Measurements from ENCODE around the gene MAPK8IP3.
"Not testable (repeated sequence)": the region's sequence is repeated elsewhere in the genome, so short reads cannot be mapped to it uniquely, and the experiment has no call there.

MAPK8IP3 gene

GRCh38 chr16:1710811-1711507, 5.0 kb downstream of the MAPK8IP3 start:
- no peak for DNase-seq

DNA sequence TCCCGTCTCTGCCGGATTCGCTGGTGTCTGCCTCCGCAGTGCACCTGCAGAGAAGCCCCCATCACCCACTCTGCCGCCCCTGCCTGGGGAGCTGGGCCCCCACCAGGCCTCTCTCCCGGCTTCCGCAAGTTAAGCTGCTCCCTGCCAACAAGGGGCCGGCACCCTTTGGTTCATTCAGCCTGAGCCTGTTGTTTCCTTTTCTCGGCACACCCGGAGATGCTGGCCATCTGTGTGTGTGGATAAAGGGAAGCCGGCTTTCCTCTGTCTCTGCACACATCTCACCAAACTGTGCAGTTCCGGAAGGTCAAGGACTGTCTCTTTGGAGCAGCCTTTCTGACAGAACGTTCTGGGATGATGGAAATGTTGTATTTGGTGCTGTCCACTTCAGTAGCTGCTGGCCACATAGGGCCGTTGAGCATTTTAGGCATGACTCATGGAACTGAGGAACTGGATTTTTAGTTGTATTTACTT, 6.8 kb downstream of the MAPK8IP3 start:
- no peak for DNase-seq

DNA sequence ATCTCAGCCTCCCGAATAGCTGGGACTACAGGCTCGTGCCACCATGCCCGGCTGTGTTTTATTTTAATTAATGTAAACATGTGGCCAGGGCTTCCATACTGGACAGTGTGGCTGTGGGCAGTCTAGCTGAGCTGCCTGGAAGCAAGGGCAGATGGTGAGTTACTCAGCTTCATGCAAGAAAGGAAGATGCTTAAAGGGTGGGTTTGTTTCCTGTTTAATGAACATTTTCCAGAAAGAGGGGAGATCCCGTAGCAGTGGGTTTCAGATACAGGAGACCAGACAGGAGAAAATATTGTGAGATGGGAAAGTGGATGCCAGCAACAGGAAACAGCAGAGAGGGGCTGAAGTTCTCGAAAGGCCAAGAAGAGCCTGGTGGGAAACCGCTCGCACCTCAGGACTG, 7.3 kb downstream of the MAPK8IP3 start:
- no peak for DNase-seq

- no peak for DNase-seq
Observed at GRCh38 chr16:1713933-1714332, 7.9 kb downstream of the MAPK8IP3 start.

- no peak for DNase-seq
Observed at GRCh38 chr16:1715220-1715619, 9.2 kb downstream of the MAPK8IP3 start.

GRCh38 chr16:1718236-1718635, 12.2 kb downstream of the MAPK8IP3 start:
- DNase-seq = not testable (repeated sequence)

DNA sequence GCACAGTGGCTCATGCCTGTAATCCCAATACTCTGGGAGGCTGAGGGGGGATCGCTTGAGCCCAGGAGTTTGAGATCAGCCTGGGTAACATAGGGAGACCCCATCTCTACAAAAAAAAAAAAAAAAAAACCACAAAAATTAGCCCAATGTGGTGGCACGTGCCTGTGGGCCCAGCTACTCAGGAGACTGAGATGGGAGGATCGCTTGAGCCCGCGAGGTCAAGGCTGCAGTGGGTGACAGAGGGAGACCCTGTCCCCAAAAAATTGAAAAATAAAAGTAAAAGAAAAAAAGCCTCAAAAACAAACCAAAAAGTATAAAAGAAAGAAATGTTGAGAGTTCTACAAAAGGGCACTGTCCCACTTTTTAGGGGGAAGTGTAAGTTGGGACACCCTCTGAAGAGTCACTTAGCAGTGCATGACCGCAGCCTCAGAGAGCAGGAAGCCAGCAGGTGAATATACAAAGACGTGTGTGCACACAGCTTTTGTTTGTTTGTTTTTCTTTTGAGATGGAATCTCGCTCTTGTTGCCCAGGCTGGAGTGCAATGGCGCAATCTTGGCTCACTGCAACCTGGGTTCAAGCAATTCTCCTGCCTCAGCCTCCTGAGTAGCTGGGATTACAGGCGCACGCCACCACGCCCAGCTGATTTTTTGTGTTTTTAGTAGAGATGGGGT, 13.7 kb downstream of the MAPK8IP3 start:
- DNase-seq = not testable (repeated sequence)

DNA sequence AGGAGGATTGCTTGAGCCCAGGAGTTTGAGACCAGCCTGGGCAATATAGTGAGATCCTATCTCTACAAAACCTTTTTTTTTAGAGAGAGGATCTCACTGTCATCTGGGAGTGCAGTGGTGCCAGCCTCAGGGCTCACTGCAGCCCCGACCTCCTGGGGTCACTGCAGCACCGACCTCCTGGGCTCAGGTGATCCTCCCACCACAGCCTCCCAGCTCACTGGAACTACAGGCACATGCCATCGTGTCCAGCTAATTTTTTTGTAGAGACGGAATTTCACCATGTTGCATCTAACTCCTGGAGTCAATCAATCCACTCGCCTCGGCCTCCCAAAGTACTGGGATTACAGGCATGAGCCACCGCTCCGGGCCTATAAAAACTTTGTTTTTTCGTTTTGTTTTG, 15.4 kb downstream of the MAPK8IP3 start:
- no peak for DNase-seq

- no peak for DNase-seq
Observed at GRCh38 chr16:1723450-1724147, 17.6 kb downstream of the MAPK8IP3 start.

- DNase-seq = no peak
Observed at GRCh38 chr16:1724491-1724890, 18.5 kb downstream of the MAPK8IP3 start.

DNA sequence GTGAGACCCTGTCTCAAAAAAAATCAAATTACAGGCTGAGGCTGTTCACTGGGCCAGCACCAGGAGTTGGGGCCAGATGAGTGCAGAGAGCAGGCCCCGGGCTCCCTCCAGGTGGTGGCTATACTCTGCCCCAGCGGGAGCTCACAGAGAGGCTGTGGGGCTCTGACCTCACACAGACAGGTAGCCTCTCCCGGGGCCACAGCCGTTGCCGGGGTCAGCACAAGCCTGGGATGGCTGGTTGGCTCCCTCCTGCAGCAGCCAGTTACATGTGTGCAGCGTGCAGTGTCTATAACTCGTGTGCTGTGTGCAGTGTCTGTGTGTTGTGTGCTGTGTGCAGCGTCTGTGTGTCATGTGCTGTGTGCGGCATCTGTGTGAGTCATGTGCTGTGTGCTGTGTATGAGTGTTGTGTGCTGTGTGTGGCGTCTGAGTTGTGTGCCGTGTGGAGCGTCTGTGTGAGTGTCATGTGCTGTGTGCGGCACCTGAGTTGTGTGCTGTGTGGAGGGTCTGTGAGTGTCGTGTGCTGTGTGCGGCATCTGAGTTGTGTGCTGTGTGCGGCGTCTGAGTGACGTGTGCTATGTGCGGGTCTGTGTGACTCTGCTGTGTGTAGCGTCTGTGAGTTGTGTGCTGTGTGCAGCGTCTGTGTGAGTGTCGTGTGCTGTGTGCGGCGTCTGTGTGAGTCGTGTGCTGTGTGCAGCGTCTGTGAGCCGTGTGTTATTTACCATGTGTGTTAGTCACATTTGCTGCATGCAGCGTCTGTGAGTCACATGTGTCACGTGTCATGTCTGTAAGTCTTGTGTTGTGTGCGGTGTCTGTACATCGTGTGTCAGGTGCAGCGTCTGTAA, 20.9 kb downstream of the MAPK8IP3 start:
- no peak for DNase-seq

DNA sequence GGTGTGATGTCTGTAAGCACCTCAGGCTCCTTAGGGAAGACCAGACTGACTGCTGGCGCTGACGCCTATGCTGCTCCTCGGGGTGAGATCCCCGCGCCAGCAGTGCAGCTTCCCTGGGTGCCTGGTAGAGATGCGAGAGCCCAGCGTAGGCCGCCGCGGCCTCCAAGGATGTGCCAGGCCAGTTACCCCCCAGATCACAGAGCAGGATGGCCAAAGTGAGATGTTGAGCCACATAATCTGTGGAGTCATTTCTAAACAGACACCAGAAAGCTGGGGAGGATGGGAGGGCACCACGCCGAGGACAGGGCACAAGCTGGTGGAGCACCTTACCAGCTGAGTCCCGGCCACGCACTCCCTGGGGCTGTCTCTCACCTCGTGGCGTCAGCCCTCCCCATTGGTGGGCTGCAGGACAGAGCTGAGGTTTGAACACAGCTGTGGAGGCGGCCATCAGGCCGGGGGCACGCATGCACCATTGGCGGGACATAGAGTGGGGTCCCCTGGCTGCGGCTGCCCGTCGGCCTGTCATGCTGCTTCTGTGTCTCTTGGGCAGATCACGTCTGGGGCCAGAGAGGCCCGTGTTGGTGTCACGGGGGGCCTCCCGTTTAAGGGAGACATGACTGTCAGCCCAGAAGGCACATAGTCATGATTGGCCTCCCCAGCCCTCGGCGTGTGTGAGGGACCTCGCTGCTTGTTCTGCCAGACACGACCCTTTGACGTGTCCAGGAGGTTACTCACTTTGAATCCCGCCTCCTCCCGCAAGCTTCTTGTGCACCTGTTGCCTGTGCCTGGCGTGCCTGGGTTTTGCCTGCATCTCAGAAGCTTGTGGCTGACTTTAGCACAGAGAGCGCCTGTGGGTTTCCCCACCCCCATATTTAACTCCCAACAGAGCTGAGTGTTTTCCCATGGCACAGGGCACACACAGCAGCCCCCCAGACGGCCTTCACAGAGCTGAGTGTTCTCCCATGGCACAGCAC, 21.9 kb downstream of the MAPK8IP3 start:
- DNase-seq = no peak

DNA sequence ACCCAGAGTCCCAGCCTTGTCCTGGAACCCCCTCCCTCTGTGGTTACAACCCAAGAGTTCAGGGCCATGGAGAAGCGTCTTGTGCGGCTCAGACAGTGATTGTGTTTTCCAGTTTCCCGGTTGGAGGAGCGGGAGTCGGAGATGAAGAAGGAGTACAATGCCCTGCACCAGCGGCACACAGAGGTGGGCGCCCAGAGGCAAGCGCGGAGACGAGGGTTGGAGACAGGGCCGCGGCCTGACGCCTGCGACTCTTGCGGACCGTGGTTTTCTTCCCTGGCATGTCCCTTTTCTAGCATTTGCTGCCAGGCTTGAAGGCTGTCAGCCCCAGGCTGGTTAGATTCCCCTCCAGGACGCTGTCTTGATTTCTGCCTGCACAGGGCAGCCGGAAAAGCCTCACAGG, 23.0 kb downstream of the MAPK8IP3 start:
- no peak for DNase-seq

DNA sequence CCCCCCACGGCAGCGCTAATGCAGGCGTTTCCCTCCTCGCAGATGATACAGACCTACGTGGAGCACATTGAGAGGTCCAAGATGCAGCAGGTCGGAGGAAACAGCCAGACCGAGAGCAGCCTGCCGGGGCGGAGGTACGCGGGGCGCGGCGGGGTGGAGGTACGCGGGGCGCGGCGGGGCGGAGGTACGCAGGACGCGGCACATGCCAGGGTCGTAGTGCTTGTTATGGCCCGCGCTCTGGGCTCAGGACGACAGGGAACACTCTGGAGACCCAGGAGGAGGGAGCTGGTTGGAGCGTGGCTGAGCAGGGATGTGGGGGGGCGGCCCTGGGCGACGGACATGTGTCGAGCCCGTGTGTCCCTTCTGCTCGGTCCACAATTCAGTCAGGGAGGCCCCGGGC, 23.4 kb downstream of the MAPK8IP3 start:
- no peak for DNase-seq

- no peak for DNase-seq
Observed at GRCh38 chr16:1731073-1731472, 25.1 kb downstream of the MAPK8IP3 start.

DNA sequence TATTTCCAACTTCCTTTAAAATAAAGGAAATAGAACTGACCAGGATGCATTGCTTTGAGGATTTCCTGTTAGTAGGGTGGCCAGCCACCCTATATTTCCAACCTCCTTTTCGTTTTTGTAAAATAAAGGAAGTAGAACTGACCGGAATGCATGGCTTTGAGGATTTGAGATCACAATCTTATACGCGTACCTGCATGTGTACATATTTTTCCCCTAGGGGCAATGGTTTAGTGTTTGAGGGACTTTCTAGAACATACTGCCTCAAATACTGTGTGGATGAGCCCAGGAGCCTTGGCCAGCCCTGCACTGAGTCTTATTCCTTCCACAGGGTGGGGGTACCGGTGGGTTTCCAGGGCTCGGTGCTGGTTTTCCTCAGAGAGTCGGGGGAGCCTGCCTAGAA, 25.6 kb downstream of the MAPK8IP3 start:
- no peak for DNase-seq

DNA sequence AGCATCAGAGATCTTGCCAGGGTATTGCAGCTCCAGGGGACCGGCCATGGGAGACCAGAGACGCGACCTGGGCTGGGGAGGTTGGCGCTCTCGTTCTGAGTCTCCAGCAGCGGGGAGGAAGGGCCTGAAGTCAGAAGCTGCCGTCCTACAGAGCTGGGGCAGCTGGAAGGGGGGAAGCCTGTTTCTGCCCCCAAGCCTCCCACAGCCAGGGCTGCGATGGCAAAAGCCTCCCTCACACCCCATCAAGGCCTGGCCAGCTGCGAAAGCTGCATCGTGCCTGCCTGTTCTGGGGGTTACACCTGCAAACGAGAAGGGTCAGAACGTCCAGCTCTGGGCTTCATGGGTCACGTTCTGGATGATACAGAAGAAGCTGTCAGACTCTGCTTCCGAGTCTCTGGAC, 26.1 kb downstream of the MAPK8IP3 start:
- no peak for DNase-seq

- DNase-seq = not testable (repeated sequence)
Observed at GRCh38 chr16:1732551-1732987, 26.6 kb downstream of the MAPK8IP3 start.

GRCh38 chr16:1734123-1734522, 28.1 kb downstream of the MAPK8IP3 start:
- DNase-seq = no peak

DNA sequence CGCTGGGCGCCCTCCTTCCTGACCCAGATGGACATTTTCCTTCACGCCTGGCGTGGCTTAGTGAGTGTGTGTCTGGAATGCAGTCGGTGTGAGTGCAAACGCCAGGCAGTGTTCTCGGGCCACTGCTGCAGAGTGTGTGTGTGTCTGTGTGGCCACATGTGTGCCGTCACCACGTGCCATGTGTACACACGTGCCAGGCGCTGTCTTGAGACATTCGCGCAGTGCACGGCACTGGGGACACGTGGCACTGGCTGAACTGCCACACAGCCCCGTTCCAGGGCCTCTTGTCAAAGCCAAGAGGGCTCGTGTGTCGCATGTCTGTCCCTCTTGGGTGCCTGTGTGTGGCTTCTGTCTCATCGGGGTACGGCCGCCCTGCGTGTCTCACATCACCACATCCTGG, 28.8 kb downstream of the MAPK8IP3 start:
- DNase-seq = no peak

GRCh38 chr16:1740234-1740633, 34.2 kb downstream of the MAPK8IP3 start:
- DNase-seq = no peak

All from 8988T (cell line).